Lower lobe of right lung (tissue), 2 donors: ENCODE measurements around the gene DSPP. TPM values are rescaled to one million over a fixed set of nuclear protein-coding genes. Genes with fewer than 3 reads are reported as not detected.
"Not testable (repeated sequence)": the region's sequence is repeated elsewhere in the genome, so short reads cannot be mapped to it uniquely, and the experiment has no call there.

Experiments
- ATAC-seq, 2 donors: fragments of 200-7000 bp; cut with Tn5 transposase; one replicate each; pipeline ENCODE4 v1.9.1; 2020 to 2022; ENCODE audit warnings: mild to moderate bottlenecking in 2 of 2, moderate library complexity in 2 of 2
- DNase-seq: peaks from one replicate; pipeline ENCODE4 v3.0.0-alpha.2; 2020
- H3K27ac ChIP-seq: fragments of 200-600 bp; one replicate; pipeline ENCODE4 v1.8.0; 2022
- H3K27me3 ChIP-seq: fragments of 200-600 bp; one replicate; pipeline ENCODE4 v1.8.0; 2022; ENCODE audit warnings: low read depth
- H3K36me3 ChIP-seq: fragments of 200-600 bp; one replicate; pipeline ENCODE4 v1.8.0; 2022; ENCODE audit warnings: mild to moderate bottlenecking
- H3K4me1 ChIP-seq: fragments of 200-600 bp; one replicate; pipeline ENCODE4 v1.8.0; 2022
- H3K4me3 ChIP-seq: fragments of 200-600 bp; one replicate; pipeline ENCODE4 v1.8.0; 2022; ENCODE audit warnings: mild to moderate bottlenecking
- H3K9me3 ChIP-seq: fragments of 200-600 bp; one replicate; pipeline ENCODE4 v1.8.0; 2022
- CTCF ChIP-seq: fragments of 200-600 bp; IDR thresholded peaks from one replicate; pipeline ENCODE4 v1.8.0; 2022; ENCODE audit warnings: antibody characterized with exemption, mild to moderate bottlenecking
- intact Hi-C: fragments of 100-400 bp; cut with DNase I; formaldehyde crosslinking; loops from one replicate; pipeline ENCODE4 v1.11.0; 2022
- total RNA-seq: library from RNA; stranded (reverse); fragmentation: NEBNext Ultra II Directional; extraction: Animal tissue kit (Norgen Biotek cat#: 25700); gene quantifications from one replicate; pipeline ENCODE4 v1.2.1, GENCODE V29; 2021
- donor health status: DM: no; HTN: yes; CAD: no; lungs with severe emphysema.

Gene DSPP
- total RNA-seq, 1 donor from 2014 or later: not detected

GRCh38 chr4:87567191-87567590, 41.1 kb upstream of the DSPP start:
- DNase-seq (no peak), ATAC-seq (no peak)
- TF ChIP-seq CTCF: no peak
- intact Hi-C loops: no loop called here
- no peak overlapping the region for H3K27ac ChIP-seq
- H3K9me3 ChIP-seq: no peaks in the 10 kb centered on the region
- H3K4me1 ChIP-seq: no peaks in the 10 kb centered on the region
- H3K4me3 ChIP-seq: no peak overlapping the region
- no peaks in the 10 kb centered on the region for H3K36me3 ChIP-seq
- H3K27me3 ChIP-seq: no peaks in the 10 kb centered on the region

GRCh38 chr4:87570290-87570805, 38.0 kb upstream of the DSPP start:
- TF ChIP-seq CTCF: no peak
- DNase-seq (no peak), ATAC-seq (no peak)
- H3K27me3 ChIP-seq: no peaks in the 10 kb centered on the region
- no peaks in the 10 kb centered on the region for H3K36me3 ChIP-seq
- intact Hi-C loops: no loop called here
- no peak overlapping the region for H3K27ac ChIP-seq
- no peaks in the 10 kb centered on the region for H3K9me3 ChIP-seq
- H3K4me3 ChIP-seq: no peak overlapping the region
- H3K4me1 ChIP-seq: no peaks in the 10 kb centered on the region

- H3K4me3 ChIP-seq, intact Hi-C loops, ATAC-seq, H3K9me3 ChIP-seq, H3K27ac ChIP-seq, H3K4me1 ChIP-seq, DNase-seq, H3K27me3 ChIP-seq, H3K36me3 ChIP-seq: not testable (repeated sequence)
Observed at GRCh38 chr4:87574376-87574775, 34.0 kb upstream of the DSPP start.

GRCh38 chr4:87574996-87575395, 33.3 kb upstream of the DSPP start:
- H3K4me3 ChIP-seq: no peak overlapping the region
- DNase-seq: no peak
- H3K27me3 ChIP-seq: no peaks in the 10 kb centered on the region
- H3K4me1 ChIP-seq: no peaks in the 10 kb centered on the region
- peak; percentile 65 to 84 for ATAC-seq
- H3K36me3 ChIP-seq: no peaks in the 10 kb centered on the region
- H3K27ac ChIP-seq: no peak overlapping the region
- TF ChIP-seq CTCF: no peak
- no peaks in the 10 kb centered on the region for H3K9me3 ChIP-seq
- intact Hi-C loops: no loop called here

GRCh38 chr4:87575408-87575807, 32.9 kb upstream of the DSPP start:
- ATAC-seq (no peak), DNase-seq (no peak)
- intact Hi-C loops: no loop called here
- Histone ChIP-seq H3K4me1 (no peaks in the 10 kb centered on the region), H3K9me3 (no peaks in the 10 kb centered on the region), H3K36me3 (no peaks in the 10 kb centered on the region), H3K27ac (no peak overlapping the region), H3K27me3 (no peaks in the 10 kb centered on the region), H3K4me3 (no peak overlapping the region)
- TF ChIP-seq CTCF: no peak

- intact Hi-C loops: no loop called here
- ATAC-seq: no peak
- no peak for TF ChIP-seq CTCF
- H3K36me3 ChIP-seq: no peaks in the 10 kb centered on the region
- H3K4me3 ChIP-seq: no peak overlapping the region
- H3K27me3 ChIP-seq: no peaks in the 10 kb centered on the region
- H3K4me1 ChIP-seq: no peaks in the 10 kb centered on the region
- no peaks in the 10 kb centered on the region for H3K9me3 ChIP-seq
- H3K27ac ChIP-seq: no peak overlapping the region
- no peak for DNase-seq
Observed at GRCh38 chr4:87575983-87576382, 32.3 kb upstream of the DSPP start.
